Stimulated activated CD8-positive, alpha-beta memory T cell treated with anti-CD3 and anti-CD28 coated beads, Interleukin-12 subunit alpha, Interleukin-12 subunit beta, amount 100 ng/mL, for 24 hours (primary cell): ENCODE results near the gene PELO.
A peak's percentile ranks its signal among the peaks of the same experiment; 100 is the strongest.

ENCODE experiments used
- DNase-seq: peaks from one replicate; pipeline ENCODE4 v3.0.0-alpha.2; 2020; ENCODE audit errors: extremely low read depth

PELO gene

DNA sequence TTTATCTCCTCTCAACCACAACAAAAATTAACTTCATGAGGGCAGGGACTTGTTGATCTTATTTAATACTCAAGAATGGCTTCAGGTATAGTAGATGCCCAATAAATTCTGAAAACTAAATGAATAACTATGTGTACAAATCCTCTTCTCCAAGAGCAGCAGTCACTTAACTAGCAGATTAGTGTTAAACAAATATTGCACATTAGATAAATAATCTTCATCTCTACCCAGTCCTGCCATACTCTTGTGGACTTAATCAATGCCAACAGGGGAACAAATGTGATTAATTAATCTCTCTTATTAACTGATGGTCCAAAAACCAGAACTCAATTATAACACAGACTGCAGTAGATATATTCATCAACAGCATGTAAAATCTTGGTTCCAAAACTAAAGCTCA lies 15.0 kb upstream of the PELO start:
- no peak for DNase-seq

GRCh38 chr5:52773342-52773741 lies 14.4 kb upstream of the PELO start:
- DNase-seq: no peak

DNA sequence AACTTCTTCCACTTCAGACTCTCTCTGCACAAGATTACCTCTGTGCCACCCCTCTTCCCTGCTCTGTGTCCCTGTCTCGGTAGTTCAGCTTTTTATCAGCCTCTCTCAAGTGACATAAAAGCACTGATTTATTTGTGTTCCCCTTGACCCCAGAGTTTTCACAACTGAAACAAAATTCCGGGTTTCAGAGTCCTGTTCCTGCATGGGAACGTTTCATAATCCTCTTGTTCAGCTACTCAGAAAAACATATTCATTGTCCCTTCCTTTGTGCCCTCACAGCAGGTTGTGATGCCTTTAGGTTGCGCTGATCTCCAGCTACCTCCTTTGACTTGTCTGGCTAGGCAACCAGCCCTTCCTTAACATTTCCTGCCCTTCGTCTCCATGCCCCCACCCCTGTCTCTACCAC lies 13.7 kb upstream of the PELO start:
- no peak for DNase-seq

DNA sequence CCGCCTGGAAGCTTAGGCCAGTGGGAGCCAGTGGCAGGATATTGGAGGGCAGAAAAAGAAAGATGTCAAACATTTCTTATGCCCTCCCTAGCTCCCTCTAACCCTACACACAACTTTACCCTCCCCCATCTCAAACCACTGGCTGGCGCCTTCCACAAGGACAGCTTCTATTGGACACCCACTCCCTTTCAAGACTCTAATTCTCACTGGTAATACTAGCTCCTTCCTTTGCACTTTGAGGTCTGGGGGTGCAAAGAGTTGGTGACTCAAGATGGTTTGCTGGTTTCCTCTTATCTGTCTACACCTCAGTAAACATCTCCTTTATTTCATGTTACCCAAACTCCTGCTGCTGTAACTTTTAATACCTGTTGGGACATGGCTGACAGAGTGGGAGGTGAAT lies 11.6 kb upstream of the PELO start:
- no peak for DNase-seq

GRCh38 chr5:52777186-52777585 lies 10.5 kb upstream of the PELO start:
- no peak for DNase-seq

DNA sequence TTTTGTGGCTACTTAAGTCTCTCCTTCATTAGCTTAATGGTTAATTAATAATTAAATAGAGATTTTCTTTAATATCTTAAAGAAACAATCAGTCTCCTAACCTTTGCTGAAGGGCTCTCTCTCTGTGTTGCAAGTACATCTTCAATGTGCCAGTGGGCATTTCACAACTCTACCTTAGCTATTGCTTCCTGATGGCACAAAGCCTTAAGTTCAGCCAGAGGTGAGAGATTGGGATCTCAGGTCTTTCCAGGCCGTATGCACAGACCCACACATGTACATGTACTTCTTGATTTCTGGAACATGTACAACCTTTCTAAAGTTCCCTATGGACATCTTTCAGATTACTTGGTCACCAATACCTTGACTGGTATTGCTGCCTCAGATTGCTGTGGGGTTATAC lies 8.9 kb upstream of the PELO start:
- no peak for DNase-seq

DNA sequence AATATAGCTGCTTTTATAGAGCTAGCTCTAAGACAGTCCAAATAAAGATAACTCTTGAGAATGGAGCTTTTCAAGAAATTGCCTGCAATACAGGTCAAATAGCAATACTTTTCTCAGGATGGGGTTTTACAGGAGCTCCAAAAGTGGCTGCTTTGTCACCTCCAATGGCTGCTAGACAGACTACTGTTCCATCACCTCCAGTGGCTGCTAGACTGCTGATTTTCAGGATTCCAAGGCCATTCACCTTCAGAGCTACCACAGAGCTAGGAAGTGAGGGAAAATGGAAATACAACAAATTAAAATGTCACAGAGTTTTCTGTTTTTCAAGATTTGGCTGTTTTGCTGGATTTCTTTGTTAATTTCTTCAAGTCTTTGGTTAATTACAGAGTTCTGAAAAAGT lies 8.5 kb upstream of the PELO start:
- no peak for DNase-seq

- DNase-seq: no peak
Measured at GRCh38 chr5:52783226-52783959, 4.3 kb upstream of the PELO start.

GRCh38 chr5:52784737-52785136 lies 3.0 kb upstream of the PELO start:
- no peak for DNase-seq

- DNase-seq: no peak
Measured at GRCh38 chr5:52786391-52786790, 1.3 kb upstream of the PELO start.

DNA sequence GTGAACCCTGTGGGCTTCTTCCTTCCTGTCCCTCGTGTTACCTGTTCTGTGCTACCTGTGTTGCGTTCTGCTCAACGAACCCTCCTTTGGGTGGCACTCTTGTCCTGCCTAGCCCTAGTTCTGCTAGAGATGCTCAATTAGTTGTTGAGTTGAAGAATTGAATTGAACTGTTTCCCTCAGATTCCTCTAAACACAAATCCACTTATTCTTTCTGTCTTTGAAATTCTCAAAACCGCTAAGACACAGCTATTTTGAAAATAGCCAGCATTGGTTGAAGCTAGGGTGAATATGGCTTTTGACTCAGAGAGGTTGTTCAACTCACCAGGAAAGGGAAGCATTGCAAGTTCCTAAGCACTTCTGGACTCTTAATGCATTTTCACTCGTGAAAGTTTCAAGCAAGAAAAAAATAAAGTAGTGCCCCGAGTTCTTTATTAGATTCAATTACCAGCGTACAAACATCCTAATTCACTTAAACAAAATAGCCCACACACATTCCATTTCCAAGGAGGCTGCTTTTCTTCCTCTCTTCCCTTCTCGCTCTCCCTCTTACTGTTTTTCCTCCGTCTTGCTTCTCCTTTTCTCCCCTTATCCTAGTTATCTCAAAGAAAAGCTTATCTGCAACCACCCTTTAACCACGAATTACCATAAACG lies 642 bp upstream of the PELO start:
- DNase-seq: no peak

GRCh38 chr5:52788505-52788821 lies 747 bp downstream of the PELO start:
- DNase-seq: no peak

- DNase-seq: no peak
Measured at GRCh38 chr5:52789378-52789777, 1.7 kb downstream of the PELO start.

GRCh38 chr5:52789851-52790250 lies 2.1 kb downstream of the PELO start:
- DNase-seq: no peak

DNA sequence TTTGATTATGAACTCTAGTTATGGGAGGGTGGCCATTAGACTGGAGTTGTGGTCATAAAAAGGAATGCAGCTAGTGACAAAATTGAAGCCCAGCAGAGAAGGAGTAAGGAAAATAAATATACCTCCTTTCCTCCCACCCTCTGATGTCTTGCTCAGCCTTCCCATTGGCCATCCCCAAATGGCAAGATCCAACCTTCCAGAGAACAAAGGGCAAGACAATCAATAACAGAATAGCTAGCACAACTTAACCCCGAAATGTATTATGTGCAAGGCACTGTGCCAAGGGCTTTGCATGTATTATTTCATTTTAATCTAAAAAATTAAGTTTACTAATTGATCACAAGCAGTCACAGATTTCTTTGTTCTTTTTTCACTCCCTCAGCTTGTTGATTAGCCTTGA lies 3.6 kb downstream of the PELO start:
- DNase-seq: no peak

DNA sequence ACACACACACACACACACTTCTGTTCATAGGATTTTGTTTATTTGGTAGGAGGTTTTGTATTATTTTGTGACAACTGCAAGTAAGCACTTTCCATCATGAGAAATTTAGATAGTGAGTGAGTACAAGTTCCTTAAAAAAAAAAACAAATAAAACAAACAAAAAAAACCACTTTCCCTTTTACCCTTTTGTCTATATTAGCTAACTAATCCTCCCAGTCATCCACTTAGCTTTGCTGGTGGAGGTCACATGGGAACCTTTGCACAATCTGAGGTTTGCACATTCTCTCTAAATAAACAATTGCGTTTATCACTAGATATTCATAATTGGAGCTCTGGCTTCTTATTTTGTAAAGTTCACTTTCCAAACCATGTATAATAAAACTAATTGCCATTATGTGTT lies 6.8 kb downstream of the PELO start:
- DNase-seq: no peak

DNA sequence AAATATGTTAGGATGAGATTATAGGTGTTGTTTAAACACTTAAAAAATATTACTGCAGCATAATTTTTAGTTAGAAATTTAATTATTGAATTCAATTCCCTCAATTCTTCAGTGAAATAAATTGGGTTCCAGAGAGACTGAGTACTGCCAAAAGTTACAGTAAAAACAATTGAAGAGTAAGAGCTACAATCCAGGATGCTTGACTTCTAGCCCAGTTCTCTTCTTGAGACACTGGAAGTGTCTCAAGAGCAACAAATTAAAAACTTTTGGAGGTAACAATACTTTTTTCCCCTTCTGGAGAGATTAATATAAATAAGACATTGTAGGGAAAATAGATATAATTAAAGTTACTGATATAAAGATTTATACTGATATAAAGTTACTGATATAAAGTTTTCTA lies 8.3 kb downstream of the PELO start:
- no peak for DNase-seq

- no peak for DNase-seq
Measured at GRCh38 chr5:52796516-52797103, 8.9 kb downstream of the PELO start.

- DNase-seq: no peak
Measured at GRCh38 chr5:52798938-52799337, 11.2 kb downstream of the PELO start.

DNA sequence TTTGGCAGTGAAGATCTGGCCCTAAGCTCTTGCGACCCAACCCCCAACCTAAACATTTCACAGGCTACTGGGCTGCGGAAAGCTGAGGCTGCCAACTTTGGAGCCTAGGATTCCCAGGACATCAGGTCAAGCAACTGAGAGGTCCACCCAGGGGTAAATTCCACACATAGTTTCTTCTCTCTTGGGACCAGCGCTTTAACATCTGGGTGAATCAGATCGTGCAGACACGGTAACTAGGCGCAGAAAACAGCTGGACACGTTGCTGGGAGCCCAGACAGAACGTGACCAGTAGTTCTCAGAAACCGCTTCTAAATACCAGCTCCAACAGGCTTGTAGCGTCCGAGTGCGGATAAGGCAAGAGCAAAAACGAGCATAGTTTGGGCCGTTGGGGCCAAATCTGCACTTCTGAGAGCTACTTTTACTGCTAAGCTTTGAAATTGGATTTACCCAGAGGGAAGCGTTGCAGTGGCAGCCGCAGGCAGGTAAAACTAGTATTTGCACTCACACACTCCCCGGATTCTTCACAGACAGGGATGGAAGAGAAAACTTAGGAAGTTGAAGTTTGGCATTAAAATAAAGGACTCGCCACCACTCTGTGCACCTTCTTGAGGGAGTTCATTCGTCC lies 11.8 kb downstream of the PELO start:
- DNase-seq: no peak

GRCh38 chr5:52799983-52800393 lies 12.3 kb downstream of the PELO start:
- DNase-seq: peak; percentile 88

GRCh38 chr5:52800394-52801213 lies 12.9 kb downstream of the PELO start:
- peak; percentile 17 for DNase-seq
